ENCODE measurements around the gene LIPT2. TPM values are rescaled to one million over a fixed set of nuclear protein-coding genes. Genes with fewer than 3 reads are reported as not detected.

Gene LIPT2
- total RNA-seq, 3 donors from 2014 or later: 3.2 to 4.8 (median 4.1) TPM

GRCh38 chr11:74493791-74494630 lies 487 bp upstream of the LIPT2 start:
- Histone ChIP-seq H3K4me3 (peak overlapping the region; percentile 79), H3K9me3 (no peaks in the 10 kb centered on the region), H3K4me1 (ENCODE audit: low read depth) (no peaks in the 10 kb centered on the region), H3K36me3 (ENCODE audit: low read depth) (no peaks in the 10 kb centered on the region)
- ATAC-seq: no peak
- TF ChIP-seq, protein P1, sequence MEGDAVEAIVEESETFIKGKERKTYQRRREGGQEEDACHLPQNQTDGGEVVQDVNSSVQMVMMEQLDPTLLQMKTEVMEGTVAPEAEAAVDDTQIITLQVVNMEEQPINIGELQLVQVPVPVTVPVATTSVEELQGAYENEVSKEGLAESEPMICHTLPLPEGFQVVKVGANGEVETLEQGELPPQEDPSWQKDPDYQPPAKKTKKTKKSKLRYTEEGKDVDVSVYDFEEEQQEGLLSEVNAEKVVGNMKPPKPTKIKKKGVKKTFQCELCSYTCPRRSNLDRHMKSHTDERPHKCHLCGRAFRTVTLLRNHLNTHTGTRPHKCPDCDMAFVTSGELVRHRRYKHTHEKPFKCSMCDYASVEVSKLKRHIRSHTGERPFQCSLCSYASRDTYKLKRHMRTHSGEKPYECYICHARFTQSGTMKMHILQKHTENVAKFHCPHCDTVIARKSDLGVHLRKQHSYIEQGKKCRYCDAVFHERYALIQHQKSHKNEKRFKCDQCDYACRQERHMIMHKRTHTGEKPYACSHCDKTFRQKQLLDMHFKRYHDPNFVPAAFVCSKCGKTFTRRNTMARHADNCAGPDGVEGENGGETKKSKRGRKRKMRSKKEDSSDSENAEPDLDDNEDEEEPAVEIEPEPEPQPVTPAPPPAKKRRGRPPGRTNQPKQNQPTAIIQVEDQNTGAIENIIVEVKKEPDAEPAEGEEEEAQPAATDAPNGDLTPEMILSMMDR (IDR thresholded peaks at IDR 0.05): no peak
- intact Hi-C loops (cut with DNase I, micrococcal nuclease): no loop called here
- peak in 1 of 3 donors; percentile 28 for DNase-seq

- H3K4me3 ChIP-seq: no peak overlapping the region
- no peaks in the 10 kb centered on the region for H3K9me3 ChIP-seq
- TF ChIP-seq, protein P1 (IDR thresholded peaks at IDR 0.05): no peak
- no peak for ATAC-seq
- intact Hi-C loops (cut with DNase I, micrococcal nuclease): no loop called here
- no peaks in the 10 kb centered on the region for H3K4me1 ChIP-seq (ENCODE audit: low read depth)
- no peaks in the 10 kb centered on the region for H3K36me3 ChIP-seq (ENCODE audit: low read depth)
- DNase-seq: no peak
These were observed 1.4 kb downstream of the LIPT2 start for GRCh38 chr11:74492084-74492483.

- no peaks in the 10 kb centered on the region for H3K9me3 ChIP-seq
- no peak overlapping the region for H3K4me3 ChIP-seq
- intact Hi-C loops (cut with DNase I, micrococcal nuclease): no loop called here
- TF ChIP-seq, protein P1 (IDR thresholded peaks at IDR 0.05): no peak
- no peak for DNase-seq
- no peaks in the 10 kb centered on the region for H3K4me1 ChIP-seq (ENCODE audit: low read depth)
- no peak for ATAC-seq
- no peaks in the 10 kb centered on the region for H3K36me3 ChIP-seq (ENCODE audit: low read depth)
These were observed 2.6 kb downstream of the LIPT2 start for GRCh38 chr11:74490941-74491340.

DNA sequence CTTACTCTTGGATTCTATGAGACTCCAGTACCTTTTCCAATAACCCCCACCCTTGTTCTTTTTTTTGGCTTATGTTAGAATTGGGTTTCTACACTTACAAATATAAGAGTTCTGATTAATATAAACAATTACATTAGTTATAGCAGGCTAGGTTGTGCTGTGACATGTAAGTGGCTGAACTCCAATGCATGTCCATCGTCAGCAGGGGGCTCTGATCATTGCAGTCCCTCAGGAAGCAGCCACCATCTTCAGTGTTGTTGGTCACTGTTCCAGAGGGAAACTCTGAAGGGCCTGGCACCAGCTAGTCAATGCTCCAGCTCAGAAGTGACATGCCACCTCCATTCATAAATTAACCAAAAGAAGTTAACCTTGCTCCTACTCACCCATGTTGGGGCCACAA lies 5.6 kb downstream of the LIPT2 start:
- TF ChIP-seq, protein P1 (IDR thresholded peaks at IDR 0.05): no peak
- DNase-seq (no peak), ATAC-seq (peak; percentile 38)
- no peaks in the 10 kb centered on the region for H3K9me3 ChIP-seq
- H3K36me3 ChIP-seq (ENCODE audit: low read depth): no peaks in the 10 kb centered on the region
- intact Hi-C loops (cut with DNase I, micrococcal nuclease): no loop called here
- no peak overlapping the region for H3K4me3 ChIP-seq
- H3K4me1 ChIP-seq (ENCODE audit: low read depth): no peaks in the 10 kb centered on the region

DNA sequence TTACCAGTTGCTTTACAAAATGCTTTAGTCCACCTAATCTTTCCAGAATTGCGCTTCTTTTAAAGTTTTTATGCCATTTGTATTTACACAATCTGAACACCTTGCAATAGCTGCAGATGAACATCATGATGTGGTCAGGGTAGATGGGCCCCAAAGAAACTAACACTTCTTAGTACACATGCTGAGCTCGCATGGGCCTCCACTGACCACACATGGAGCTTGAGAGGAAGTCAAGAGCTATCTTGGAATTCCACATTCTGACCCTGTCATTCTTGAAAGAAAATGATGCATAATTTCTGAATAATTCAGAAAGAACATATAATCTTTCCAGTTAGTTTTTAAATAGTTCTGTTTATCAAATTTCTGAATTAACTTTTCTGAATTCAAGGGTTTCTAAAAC lies 7.7 kb downstream of the LIPT2 start:
- Histone ChIP-seq H3K4me3 (no peak overlapping the region), H3K4me1 (ENCODE audit: low read depth) (no peaks in the 10 kb centered on the region), H3K36me3 (ENCODE audit: low read depth) (no peaks in the 10 kb centered on the region), H3K9me3 (no peaks in the 10 kb centered on the region)
- DNase-seq: no peak
- TF ChIP-seq, protein P1 (IDR thresholded peaks at IDR 0.05): no peak
- ATAC-seq: no peak
- intact Hi-C loops (cut with DNase I, micrococcal nuclease): no loop called here
